SK-N-SH (cell line): ENCODE data around the gene HNRNPUL1. TPM values are rescaled to one million over a fixed set of nuclear protein-coding genes. Genes with fewer than 3 reads are reported as not detected.

ENCODE experiments used
- CTCF ChIA-PET: fragments of 300-600, 350-600 bp; formaldehyde crosslinking; extraction: SDS; loops from one replicate; lab custom pipeline; 2021; lab: Yijun Ruan, JAX
- POLR2A ChIA-PET: fragments of 350-600 bp; sonication (Branson Sonifier 250); formaldehyde crosslinking; extraction: SDS; loops from one replicate; lab custom pipeline; 2020; ENCODE audit warnings: antibody characterized with exemption, inconsistent platforms; lab: Yijun Ruan, JAX
- DNase-seq: peaks from one replicate; pipeline ENCODE4 v3.0.0; 2012
- H2AFZ ChIP-seq: fragments of 200-600 bp; sonication (generic); 2 replicates; pipeline ENCODE4 v1.8.1; 2016; ENCODE audit warnings: antibody characterized with exemption, mild to moderate bottlenecking, low read depth
- H3F3A ChIP-seq: fragments of 200-600 bp; sonication (generic); replicated peaks from 2 replicates; pipeline ENCODE3; 2016; ENCODE audit warnings: antibody characterized with exemption, mild to moderate bottlenecking; ENCODE audit not compliant: insufficient read depth
- H3K27ac ChIP-seq, 2 experiments: fragments of 200-500 bp in 1 of 2; fragments of 200-600 bp in 1 of 2; sonication (Bioruptor generic) in 1 of 2; sonication (generic), shearing (Covaris generic) in 1 of 2; 2 replicates each; pipeline versions ENCODE4 v1.5.1 to v1.6.1; 2014 to 2016; ENCODE audit warnings: low read depth in 2 of 2, inconsistent platforms in 1 of 2, low read length in 1 of 2, mild to moderate bottlenecking in 1 of 2, mixed read lengths in 1 of 2
- H3K27me3 ChIP-seq: fragments of 200-600 bp; sonication (generic), shearing (Covaris generic); 2 replicates; pipeline ENCODE4 v1.6.1; 2016; ENCODE audit warnings: mixed run types; ENCODE audit not compliant: insufficient read depth
- H3K36me3 ChIP-seq, 2 experiments: fragments of 200-500 bp in 1 of 2; fragments of 200-600 bp in 1 of 2; sonication (Bioruptor generic) in 1 of 2; sonication (generic) in 1 of 2; replicated peaks in 1 of 2; 2 replicates each; pipeline versions ENCODE3 to v1.5.1; 2014 to 2016; ENCODE audit warnings: low read length in 1 of 2, mild to moderate bottlenecking in 1 of 2; ENCODE audit not compliant: insufficient read depth in 2 of 2, control insufficient read depth in 1 of 2
- H3K4me1 ChIP-seq, 2 experiments: fragments of 200-500 bp in 1 of 2; fragments of 200-600 bp in 1 of 2; sonication (Bioruptor generic) in 1 of 2; sonication (generic), shearing (Covaris generic) in 1 of 2; 2 replicates each; pipeline versions ENCODE4 v1.5.1 to v1.6.1; 2014 to 2016; ENCODE audit warnings: low read depth in 1 of 2, low read length in 1 of 2, mixed run types in 1 of 2; ENCODE audit not compliant: insufficient read depth in 2 of 2, control insufficient read depth in 1 of 2
- H3K4me2 ChIP-seq: fragments of 200-600 bp; sonication (generic), shearing (Covaris generic); 2 replicates; pipeline ENCODE4 v1.6.1; 2017; ENCODE audit warnings: mixed run types
- H3K4me3 ChIP-seq, 2 experiments: fragments of 200-500 bp in 1 of 2; fragments of 200-600 bp in 1 of 2; sonication (Bioruptor generic) in 1 of 2; sonication (generic), shearing (Covaris generic) in 1 of 2; 2 replicates each; pipeline versions ENCODE4 v1.5.1 to v1.8.1; 2014 to 2016; ENCODE audit warnings: low read depth in 2 of 2, inconsistent platforms in 1 of 2, low read length in 1 of 2, mild to moderate bottlenecking in 1 of 2, mixed read lengths in 1 of 2, moderate library complexity in 1 of 2
- H3K79me2 ChIP-seq: fragments of 200-600 bp; sonication (generic); 2 replicates; pipeline ENCODE4 v1.8.1; 2017; ENCODE audit warnings: mild to moderate bottlenecking; ENCODE audit not compliant: insufficient read depth
- H3K9ac ChIP-seq: fragments of 200-600 bp; sonication (generic); 2 replicates; pipeline ENCODE4 v1.6.1; 2017; ENCODE audit warnings: mixed run types
- H3K9me2 ChIP-seq: fragments of 200-600 bp; sonication (generic); 2 replicates; pipeline ENCODE4 v1.6.1; 2017; ENCODE audit warnings: mixed run types
- H3K9me3 ChIP-seq: fragments of 200-600 bp; sonication (generic); 2 replicates; pipeline ENCODE4 v1.6.1; 2017; ENCODE audit warnings: mixed run types, mild to moderate bottlenecking, moderate library complexity
- H4K20me1 ChIP-seq: fragments of 200-600 bp; sonication (generic); 2 replicates; pipeline ENCODE4 v1.6.1; 2017; ENCODE audit warnings: mild to moderate bottlenecking, mixed run types; ENCODE audit not compliant: insufficient read depth
- CTCF ChIP-seq: fragments of 200-600 bp; sonication (generic); IDR thresholded peaks from 2 replicates; pipeline ENCODE4 v1.6.1; 2017; ENCODE audit warnings: antibody characterized with exemption, mild to moderate bottlenecking, moderate library complexity
- ELF1 ChIP-seq: IDR thresholded peaks from 2 replicates; pipeline ENCODE4 v1.4.0; 2012
- GABPA ChIP-seq: IDR thresholded peaks from 2 replicates; pipeline ENCODE4 v1.4.0; 2012; ENCODE audit warnings: low read depth, mild to moderate bottlenecking
- GATA2 ChIP-seq: sonication (generic); formaldehyde crosslinking; IDR thresholded peaks from 2 replicates; pipeline ENCODE4 v1.5.0; 2020; ENCODE audit warnings: mild to moderate bottlenecking, missing genetic modification reagents
- NFIC ChIP-seq: IDR thresholded peaks from 2 replicates; pipeline ENCODE4 v1.4.0; 2012; ENCODE audit warnings: borderline replicate concordance
- NRF1 ChIP-seq: IDR thresholded peaks from 2 replicates; pipeline ENCODE4 v1.6.1; 2012; ENCODE audit warnings: low read depth, mild to moderate bottlenecking, low read length
- PBX3 ChIP-seq: IDR thresholded peaks from 2 replicates; pipeline ENCODE4; 2012
- RCOR1 ChIP-seq: fragments of 150-350 bp; IDR thresholded peaks from 2 replicates; pipeline ENCODE4 v1.6.1; 2017; ENCODE audit warnings: antibody characterized with exemption, low read length
- RXRA ChIP-seq: IDR thresholded peaks from 2 replicates; pipeline ENCODE4 v1.4.0; 2012; ENCODE audit warnings: low read depth, mild to moderate bottlenecking, borderline replicate concordance
- SIN3A ChIP-seq: IDR thresholded peaks from 2 replicates; pipeline ENCODE4 v1.6.1; 2012; ENCODE audit warnings: low read depth, mild to moderate bottlenecking, low read length, moderate library complexity, borderline replicate concordance
- TEAD4 ChIP-seq: IDR thresholded peaks from 2 replicates; pipeline ENCODE4 v1.4.0; 2012; ENCODE audit warnings: mild to moderate bottlenecking, borderline replicate concordance; ENCODE audit not compliant: insufficient read depth
- USF1 ChIP-seq: IDR thresholded peaks from 2 replicates; pipeline ENCODE4 v1.4.0; 2012; ENCODE audit warnings: low read depth, borderline replicate concordance
- YY1 ChIP-seq: IDR thresholded peaks from 2 replicates; pipeline ENCODE4 v1.4.0; 2012; ENCODE audit warnings: low read depth, mild to moderate bottlenecking
- ZBTB33 ChIP-seq: IDR thresholded peaks from 2 replicates; pipeline ENCODE4 v1.4.0; 2012; ENCODE audit warnings: low read depth, borderline replicate concordance
- WGBS: methylation state at CpG from one replicate; pipeline ENCODE4 v1.1.6; 2017; ENCODE audit warnings: low lambda C conversion rate; 5-methylcytosine and 5-hydroxymethylcytosine counted together
- polyA plus RNA-seq, 3 experiments: library from polyadenylated mRNA; depleted of rRNA; stranded (reverse); fragments of >200 nt; gene quantifications; 2 replicates each; pipeline ENCODE4 v1.2.3, GENCODE V29; 2012
- TF ChIP-seq, protein P1 (sequence below): fragments of 150-350 bp; IDR thresholded peaks from 2 replicates; pipeline ENCODE4 v1.6.1; 2017; ENCODE audit warnings: antibody characterized with exemption, low read length, low read depth, borderline replicate concordance

The HNRNPUL1 gene
- polyA plus RNA-seq, 1 of the 3 experiments (the other 2 are of a cell fraction) = 41.5 TPM

GRCh38 chr19:41302624-41303351 lies 38.6 kb downstream of the HNRNPUL1 start (continued):
- TF ChIP-seq PBX3 (no peak), CTCF (no peak), TEAD4 (no peak), USF1 (no peak), SIN3A (no peak), NFIC (no peak)
- TF ChIP-seq, protein P1, sequence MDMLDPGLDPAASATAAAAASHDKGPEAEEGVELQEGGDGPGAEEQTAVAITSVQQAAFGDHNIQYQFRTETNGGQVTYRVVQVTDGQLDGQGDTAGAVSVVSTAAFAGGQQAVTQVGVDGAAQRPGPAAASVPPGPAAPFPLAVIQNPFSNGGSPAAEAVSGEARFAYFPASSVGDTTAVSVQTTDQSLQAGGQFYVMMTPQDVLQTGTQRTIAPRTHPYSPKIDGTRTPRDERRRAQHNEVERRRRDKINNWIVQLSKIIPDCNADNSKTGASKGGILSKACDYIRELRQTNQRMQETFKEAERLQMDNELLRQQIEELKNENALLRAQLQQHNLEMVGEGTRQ = no peak
- TF ChIP-seq, all 33 proteins: peak for 0

DNA sequence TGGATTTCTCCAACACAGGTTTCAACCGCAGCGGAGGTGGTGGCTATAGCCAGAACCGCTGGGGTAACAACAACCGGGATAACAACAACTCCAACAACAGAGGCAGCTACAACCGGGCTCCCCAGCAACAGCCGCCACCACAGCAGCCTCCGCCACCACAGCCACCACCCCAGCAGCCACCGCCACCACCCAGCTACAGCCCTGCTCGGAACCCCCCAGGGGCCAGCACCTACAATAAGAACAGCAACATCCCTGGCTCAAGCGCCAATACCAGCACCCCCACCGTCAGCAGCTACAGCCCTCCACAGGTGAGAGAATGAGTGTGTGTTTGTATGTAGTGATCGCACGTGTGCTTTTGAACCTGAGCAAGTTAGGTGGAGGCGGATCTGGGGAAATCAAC lies 39.8 kb downstream of the HNRNPUL1 start:
- H3K9me3 ChIP-seq = no peaks in the 10 kb centered on the region
- no peak overlapping the region for H3K27ac ChIP-seq
- WGBS = 96% methylated on average over 12 of the region's 14 CpGs
- H3K4me3 ChIP-seq = no peak overlapping the region
- no peaks in the 10 kb centered on the region for H3K27me3 ChIP-seq
- H3K9me2 ChIP-seq = no peaks in the 10 kb centered on the region
- peaks cover 0 to 8% of the 10 kb centered on the region in 2 experiments; a peak in 1 of 4 replicates for H3K4me1 ChIP-seq
- H3K36me3 ChIP-seq = peaks cover 53 to 88% of the 10 kb centered on the region in 2 experiments
- peaks cover 54% of the 10 kb centered on the region for H3F3A ChIP-seq
- ChIA-PET POLR2A (no interaction called here), CTCF (interaction anchor here (1.0 to 5.5 kb wide), 4 partner anchors 10 to 49 kb away, joined by 3 to 105 read pairs (median 6); partner anchors contain the start of gene TGFB1)
- H3K9ac ChIP-seq = no peak overlapping the region
- H3K79me2 ChIP-seq = no peaks in the 10 kb centered on the region
- no peaks in the 10 kb centered on the region; the same call in 1 of the 2 replicates for H4K20me1 ChIP-seq
- no peak for DNase-seq
- H2AFZ ChIP-seq = no peak overlapping the region
- no peak overlapping the region for H3K4me2 ChIP-seq
- TF ChIP-seq RXRA (no peak), ELF1 (no peak), SIN3A (no peak), RCOR1 (no peak), NFIC (no peak), TEAD4 (no peak), GABPA (no peak), CTCF (no peak), YY1 (no peak), GATA2 (CRISPR knock-in tag) (no peak), USF1 (no peak), ZBTB33 (no peak), NRF1 (no peak)
- TF ChIP-seq, protein P1 = no peak
